ENCODE results near the gene OPA1. TPM values are rescaled to one million over a fixed set of nuclear protein-coding genes. Genes with fewer than 3 reads are reported as not detected.

The OPA1 gene
- total RNA-seq, 6 donors from 2014 or later: 31.1 to 48.8 (median 42.5) TPM

GRCh38 chr3:193620057-193620456, 27.0 kb downstream of the OPA1 start:
- Histone ChIP-seq H3K27me3 (no peaks in the 10 kb centered on the region), H3K36me3 (peaks cover 5 to 64% (median 23%) of the 10 kb centered on the region in 4 donors), H3K27ac (no peak overlapping the region), H3K4me3 (no peak overlapping the region), H3K9me3 (no peaks in the 10 kb centered on the region), H3K4me1 (no peaks in the 10 kb centered on the region)
- no peak for DNase-seq
- TF ChIP-seq POLR2AphosphoS5 (IDR thresholded peaks at IDR 0.05) (no peak), CTCF (IDR thresholded peaks at IDR 0.05) (no peak), POLR2A (IDR thresholded peaks at IDR 0.05) (no peak), EP300 (IDR thresholded peaks at IDR 0.05) (no peak)
- WGBS, 2 donors: 89 to 95% methylated on average over 1 of the region's 1 CpG
- no peak for ATAC-seq (ENCODE audit: low FRiP score in 2 of 2)

- no peak for TF ChIP-seq CTCF (IDR thresholded peaks at IDR 0.05)
- TF ChIP-seq EP300 (IDR thresholded peaks at IDR 0.05): no peak
- TF ChIP-seq POLR2AphosphoS5 (IDR thresholded peaks at IDR 0.05): no peak
- TF ChIP-seq POLR2A (IDR thresholded peaks at IDR 0.05): no peak
- no peaks in the 10 kb centered on the region for H3K9me3 ChIP-seq
- peaks cover 5 to 58% (median 21%) of the 10 kb centered on the region in 4 donors for H3K36me3 ChIP-seq
- no peaks in the 10 kb centered on the region for H3K27me3 ChIP-seq
- no peaks in the 10 kb centered on the region for H3K4me1 ChIP-seq
- ATAC-seq (ENCODE audit: low FRiP score in 2 of 2) (no peak), DNase-seq (no peak)
- H3K27ac ChIP-seq: no peak overlapping the region
- H3K4me3 ChIP-seq: no peak overlapping the region
These were observed 27.6 kb downstream of the OPA1 start for GRCh38 chr3:193620650-193621049.

GRCh38 chr3:193621127-193621526, 28.1 kb downstream of the OPA1 start:
- no peak for DNase-seq
- H3K4me3 ChIP-seq: no peak overlapping the region
- 79 to 89% methylated on average over 4 of the region's 4 CpGs for WGBS, 2 donors

GRCh38 chr3:193630005-193630404, 37.0 kb downstream of the OPA1 start:
- H3K9me3 ChIP-seq: no peaks in the 10 kb centered on the region
- peaks cover 0 to 3% (median 0%) of the 10 kb centered on the region in 4 donors for H3K4me1 ChIP-seq
- TF ChIP-seq EP300 (IDR thresholded peaks at IDR 0.05) (no peak), POLR2A (IDR thresholded peaks at IDR 0.05) (no peak), CTCF (IDR thresholded peaks at IDR 0.05) (no peak), POLR2AphosphoS5 (IDR thresholded peaks at IDR 0.05) (no peak)
- H3K27me3 ChIP-seq: no peaks in the 10 kb centered on the region
- DNase-seq (no peak), ATAC-seq (ENCODE audit: low FRiP score in 2 of 2) (no peak)
- H3K27ac ChIP-seq: no peak overlapping the region
- 43 to 62% methylated on average over 3 of the region's 3 CpGs for WGBS, 2 donors
- H3K4me3 ChIP-seq: no peak overlapping the region
- peaks cover 0 to 20% (median 2%) of the 10 kb centered on the region in 4 donors for H3K36me3 ChIP-seq

More at GRCh38 chr3:193621127-193621526, 28.1 kb downstream of the OPA1 start:
- Histone ChIP-seq H3K36me3 (peaks cover 5 to 57% (median 18%) of the 10 kb centered on the region in 4 donors), H3K27me3 (no peaks in the 10 kb centered on the region), H3K4me1 (no peaks in the 10 kb centered on the region), H3K9me3 (no peaks in the 10 kb centered on the region), H3K27ac (no peak overlapping the region)
- ATAC-seq (ENCODE audit: low FRiP score in 2 of 2): no peak
- no peak for TF ChIP-seq POLR2AphosphoS5 (IDR thresholded peaks at IDR 0.05)
- TF ChIP-seq EP300 (IDR thresholded peaks at IDR 0.05): no peak
- TF ChIP-seq POLR2A (IDR thresholded peaks at IDR 0.05): no peak
- TF ChIP-seq CTCF (IDR thresholded peaks at IDR 0.05): no peak

- Histone ChIP-seq H3K27me3 (no peaks in the 10 kb centered on the region), H3K27ac (no peak overlapping the region), H3K9me3 (no peaks in the 10 kb centered on the region), H3K36me3 (peaks cover 0 to 36% (median 6%) of the 10 kb centered on the region in 4 donors), H3K4me1 (peaks cover 0 to 4% (median 0%) of the 10 kb centered on the region in 4 donors), H3K4me3 (no peak overlapping the region)
- DNase-seq: no peak
- TF ChIP-seq POLR2AphosphoS5 (IDR thresholded peaks at IDR 0.05) (no peak), EP300 (IDR thresholded peaks at IDR 0.05) (no peak), CTCF (IDR thresholded peaks at IDR 0.05) (no peak), POLR2A (IDR thresholded peaks at IDR 0.05) (no peak)
- WGBS, 2 donors: 88 to 98% methylated on average over 3 of the region's 3 CpGs
- no peak for ATAC-seq (ENCODE audit: low FRiP score in 2 of 2)
These were observed 44.8 kb downstream of the OPA1 start for GRCh38 chr3:193637831-193638230.
